ENCODE measurements around the gene SDK1.

The SDK1 gene

GRCh38 chr7:3964980-3965606 is 664.0 kb downstream of the SDK1 start:
- DNase-seq = no peak

DNA sequence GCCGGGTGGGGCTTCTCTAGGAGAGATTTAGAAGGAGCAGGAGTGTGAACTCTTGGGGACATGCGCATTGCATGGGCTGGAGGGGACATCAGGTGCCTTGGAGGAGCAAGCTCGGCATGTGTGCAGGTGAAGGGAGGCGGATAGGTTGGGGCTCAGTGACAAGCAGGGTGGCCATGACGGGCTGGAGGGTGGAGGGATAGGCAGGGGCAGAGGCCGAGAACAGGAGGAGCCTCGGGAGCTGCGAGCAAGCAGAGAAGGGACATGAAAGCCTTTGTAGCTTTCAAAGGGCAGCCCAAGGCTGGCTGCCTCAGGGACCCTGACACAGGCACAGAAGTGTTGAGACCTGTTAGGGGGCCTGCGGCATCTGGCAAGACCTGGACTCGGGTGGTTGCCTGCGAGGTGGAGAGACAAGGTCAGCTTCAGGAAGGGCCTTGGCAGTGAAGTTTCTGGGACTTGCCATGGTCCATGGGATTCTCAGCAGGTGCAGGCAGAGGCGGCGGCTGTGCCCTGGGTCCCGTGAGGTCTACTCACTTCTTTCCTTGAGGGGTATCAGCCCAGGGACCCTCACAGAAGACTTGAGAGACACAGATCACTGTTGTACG is 664.8 kb downstream of the SDK1 start:
- no peak for DNase-seq

GRCh38 chr7:3968234-3968633 is 667.2 kb downstream of the SDK1 start:
- no peak for DNase-seq

DNA sequence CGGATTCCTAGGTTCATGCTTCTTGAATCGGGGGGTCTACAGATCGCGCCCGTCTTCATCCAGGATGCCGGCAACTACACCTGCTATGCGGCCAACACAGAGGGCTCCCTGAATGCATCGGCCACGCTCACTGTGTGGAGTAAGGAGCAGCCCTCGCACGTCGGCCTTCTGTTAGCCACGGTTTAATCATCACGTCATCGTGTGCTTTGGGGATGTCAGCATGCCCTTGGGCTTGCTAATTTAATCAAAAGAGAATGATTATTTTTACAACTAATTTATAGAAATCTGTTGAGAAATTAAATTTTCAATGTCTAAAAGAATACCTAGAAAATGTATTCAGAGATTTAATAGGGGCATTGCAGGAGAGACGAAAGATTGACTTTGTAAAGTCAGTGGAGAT is 668.2 kb downstream of the SDK1 start:
- DNase-seq = no peak

DNA sequence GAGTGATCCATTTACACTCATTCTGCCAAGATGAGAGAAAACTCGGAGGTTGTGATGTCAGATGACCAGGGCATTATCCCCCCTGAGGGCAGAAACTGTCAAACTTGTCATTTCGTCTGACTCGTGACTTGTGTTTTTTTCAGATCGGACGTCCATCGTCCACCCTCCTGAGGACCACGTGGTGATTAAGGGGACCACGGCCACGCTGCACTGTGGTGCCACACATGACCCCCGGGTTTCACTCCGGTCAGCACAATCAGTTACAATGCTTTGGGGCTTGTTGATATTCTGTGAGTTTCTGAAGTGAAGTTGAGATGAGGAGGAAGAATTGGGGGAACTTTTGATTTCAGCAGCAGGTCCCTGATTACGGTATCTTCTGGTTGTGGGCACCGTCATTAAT is 670.3 kb downstream of the SDK1 start:
- DNase-seq = no peak

GRCh38 chr7:3973264-3973663 is 672.2 kb downstream of the SDK1 start:
- no peak for DNase-seq

DNA sequence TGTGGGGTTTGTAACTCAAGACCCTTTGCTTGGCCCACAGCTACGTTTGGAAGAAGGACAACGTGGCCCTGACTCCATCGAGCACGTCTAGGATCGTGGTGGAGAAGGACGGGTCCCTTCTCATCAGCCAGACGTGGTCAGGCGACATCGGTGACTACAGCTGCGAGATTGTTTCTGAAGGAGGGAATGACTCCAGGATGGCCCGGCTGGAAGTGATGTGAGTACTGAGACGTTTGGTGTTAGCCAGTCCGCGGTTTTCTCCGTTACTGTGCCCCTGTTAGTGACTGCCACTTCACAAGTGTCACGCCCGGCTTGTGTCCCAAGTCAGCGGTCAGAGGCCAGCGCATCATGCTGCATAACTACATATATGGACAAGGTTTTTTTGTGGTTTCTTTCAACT is 673.3 kb downstream of the SDK1 start:
- no peak for DNase-seq

DNA sequence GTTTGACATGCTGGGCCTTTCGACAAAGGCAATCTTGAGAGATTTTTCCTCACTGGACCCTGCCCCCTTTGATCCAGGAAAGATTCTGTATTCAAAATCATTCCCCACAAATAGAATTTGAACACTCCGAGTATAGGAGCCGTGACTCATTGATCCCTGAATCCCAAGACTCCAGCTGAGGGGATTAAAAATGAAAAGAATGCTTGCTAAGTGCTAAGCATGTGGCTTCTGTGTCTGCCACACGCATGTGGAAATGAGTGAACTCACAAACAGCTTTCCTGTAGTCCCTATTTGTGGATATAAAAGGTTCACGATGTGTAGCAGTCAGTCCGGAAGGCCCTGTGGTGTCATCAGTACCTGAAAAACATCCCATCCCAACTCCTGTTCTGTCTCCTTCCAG is 674.3 kb downstream of the SDK1 start:
- DNase-seq = no peak

DNA sequence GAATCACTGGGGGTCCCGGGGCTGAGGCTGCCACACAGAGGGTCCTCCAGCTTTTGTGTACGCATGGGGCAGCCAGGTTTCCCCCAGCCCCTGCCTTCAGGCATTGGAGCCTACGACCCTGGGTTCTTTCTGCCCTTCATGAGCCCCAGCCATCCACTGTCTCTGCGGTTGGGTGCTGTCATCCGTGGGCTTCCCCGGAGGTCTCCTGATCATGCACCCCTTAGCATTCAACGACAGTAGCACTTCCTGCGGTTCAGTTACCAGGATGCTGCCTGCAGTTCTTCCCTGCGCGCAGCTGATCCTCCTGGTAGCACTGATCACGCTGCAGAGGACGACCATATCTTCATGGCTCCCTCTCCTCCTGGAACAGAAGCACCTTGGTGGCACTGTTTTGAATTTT is 676.3 kb downstream of the SDK1 start:
- no peak for DNase-seq

DNA sequence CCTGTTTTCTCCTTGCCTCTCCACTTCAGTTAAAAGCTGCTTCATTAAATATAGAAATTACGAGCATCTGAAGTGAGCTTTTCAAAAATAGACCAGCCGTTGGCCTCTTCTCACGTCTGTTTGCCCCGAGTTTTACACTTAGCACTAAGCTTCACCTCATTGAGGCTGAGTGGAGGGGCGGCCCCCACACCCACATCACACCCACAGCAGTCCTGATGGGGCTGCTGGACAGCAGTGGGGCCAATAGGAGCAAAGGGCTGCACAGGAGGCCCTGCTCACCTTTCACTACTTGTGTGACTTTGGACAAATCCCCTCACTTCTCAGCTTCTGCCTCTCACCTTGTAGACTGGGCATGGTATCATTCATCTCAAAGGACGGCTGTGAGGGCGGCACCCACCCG is 677.8 kb downstream of the SDK1 start:
- no peak for DNase-seq

- DNase-seq = no peak
These were observed 678.7 kb downstream of the SDK1 start for GRCh38 chr7:3979611-3980299.

GRCh38 chr7:3980300-3980643 is 679.2 kb downstream of the SDK1 start:
- DNase-seq = no peak

DNA sequence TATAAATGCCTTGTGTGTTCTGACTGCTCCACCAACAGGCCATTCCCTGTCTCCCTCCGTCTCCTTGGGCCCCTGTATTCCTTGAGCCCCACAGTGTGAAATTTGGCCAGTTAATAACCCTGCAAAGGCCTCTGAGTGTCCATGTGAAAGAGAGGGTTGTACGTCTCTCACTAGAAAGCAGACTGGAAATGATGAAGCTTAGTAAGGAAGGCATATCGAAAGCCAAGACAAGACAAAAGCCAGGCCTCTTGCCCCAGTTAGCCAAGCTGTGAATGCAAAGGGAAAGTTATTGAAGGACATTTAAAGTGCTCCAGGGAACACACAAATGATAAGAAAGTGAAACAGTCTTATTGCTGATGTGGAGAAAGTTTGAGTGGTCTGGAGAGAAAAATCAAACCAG is 680.2 kb downstream of the SDK1 start:
- DNase-seq = no peak

GRCh38 chr7:3984456-3984855 is 683.4 kb downstream of the SDK1 start:
- DNase-seq = no peak

GRCh38 chr7:3986927-3987326 is 685.9 kb downstream of the SDK1 start:
- DNase-seq = no peak

DNA sequence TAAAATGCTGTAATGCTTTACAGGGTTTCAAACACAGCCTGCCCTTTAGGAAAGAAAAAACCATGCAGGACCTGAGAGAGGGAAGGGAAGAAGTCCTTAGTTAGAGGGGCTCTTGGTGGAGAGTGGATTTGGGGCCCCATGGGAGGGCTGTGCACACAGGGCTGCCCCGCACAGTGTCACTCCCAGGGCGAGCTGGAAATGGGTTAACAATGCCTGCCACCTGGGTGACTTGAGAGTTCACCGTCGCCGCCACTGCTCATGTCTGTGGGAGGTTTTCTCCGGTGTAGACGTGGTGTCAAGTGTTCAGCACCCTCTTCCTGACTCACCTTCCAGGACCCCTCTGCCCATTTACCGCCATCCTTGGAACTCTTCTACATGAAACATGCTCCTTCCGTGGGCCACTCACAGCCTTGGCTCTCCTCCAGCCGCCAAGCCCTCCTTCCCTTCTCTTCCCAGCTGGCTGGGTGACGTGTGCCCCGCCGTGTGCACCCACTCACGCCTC is 686.4 kb downstream of the SDK1 start:
- no peak for DNase-seq

- DNase-seq = no peak
These were observed 688.7 kb downstream of the SDK1 start for GRCh38 chr7:3989723-3990122.

GRCh38 chr7:3991731-3992231 is 690.7 kb downstream of the SDK1 start:
- no peak for DNase-seq

- no peak for DNase-seq
These were observed 691.8 kb downstream of the SDK1 start for GRCh38 chr7:3992841-3993240.

DNA sequence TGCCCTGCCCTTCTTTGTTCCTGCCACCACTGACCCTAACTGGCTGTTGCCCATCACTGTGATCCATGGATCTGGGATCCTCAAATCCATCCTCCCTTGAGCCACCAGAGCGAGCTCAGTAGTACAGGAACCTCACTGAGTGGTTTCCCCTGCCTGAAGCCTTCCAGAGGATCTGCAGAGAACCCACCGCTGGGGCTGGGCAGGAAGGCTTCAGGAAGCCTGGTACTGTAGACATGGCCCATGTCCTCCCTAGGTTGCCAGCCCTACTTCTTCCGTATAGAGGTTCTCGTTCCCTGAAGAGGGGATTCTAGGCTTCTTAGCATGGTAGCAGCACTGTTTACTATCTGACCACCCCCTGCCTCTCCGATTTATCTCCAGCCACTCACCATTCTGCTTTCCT is 693.7 kb downstream of the SDK1 start:
- no peak for DNase-seq

- DNase-seq = no peak
These were observed 694.1 kb downstream of the SDK1 start for GRCh38 chr7:3995187-3995586.

DNA sequence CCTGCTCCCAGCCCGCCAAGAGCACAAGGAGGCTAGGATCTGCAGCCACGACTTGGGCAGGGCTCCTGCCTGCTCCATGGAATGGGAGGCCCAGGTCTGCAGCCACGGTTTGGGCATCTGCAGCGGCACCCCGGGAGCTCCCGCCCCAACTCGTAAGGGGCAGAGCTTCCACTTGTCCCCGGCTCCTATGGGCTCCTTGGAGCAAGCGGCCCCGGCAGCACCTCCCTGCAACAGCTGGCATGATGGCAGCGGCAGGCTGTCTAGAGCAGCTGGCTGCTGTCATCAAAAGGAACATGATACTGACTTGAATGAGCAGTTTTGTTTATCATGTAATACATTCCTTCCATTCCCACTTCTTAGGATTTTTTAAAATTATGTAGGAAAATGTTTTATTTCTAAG is 697.0 kb downstream of the SDK1 start:
- DNase-seq = no peak

GRCh38 chr7:4000139-4000538 is 699.1 kb downstream of the SDK1 start:
- DNase-seq = no peak

GRCh38 chr7:4000934-4001333 is 699.9 kb downstream of the SDK1 start:
- no peak for DNase-seq

Measured in NCI-H2107 (cell line).